NB4 (cell line): ENCODE results near the gene CNTNAP2.

Experiments
- DNase-seq: peaks from one replicate; pipeline ENCODE4 v3.0.0; 2010; ENCODE audit warnings: low read depth
- H3K4me3 ChIP-seq: one replicate; pipeline ENCODE4 v1.5.1; 2011; ENCODE audit warnings: mild to moderate bottlenecking, low read depth, low read length, moderate library complexity
- CTCF ChIP-seq: IDR thresholded peaks from one replicate; pipeline ENCODE4 v1.5.1; 2012; ENCODE audit warnings: low read depth, low read length
- MAX ChIP-seq: IDR thresholded peaks from 2 replicates; pipeline ENCODE4 v1.6.1; 2011; ENCODE audit warnings: low read depth, low read length
- MYC ChIP-seq: IDR thresholded peaks from 2 replicates; pipeline ENCODE4 v1.6.1; 2011; ENCODE audit warnings: low read depth, low read length
- POLR2A ChIP-seq: IDR thresholded peaks from 2 replicates; pipeline ENCODE4 v1.6.1; 2011; ENCODE audit warnings: mild to moderate bottlenecking; ENCODE audit not compliant: insufficient read length; ENCODE audit errors: extremely low read depth

CNTNAP2 gene

DNA sequence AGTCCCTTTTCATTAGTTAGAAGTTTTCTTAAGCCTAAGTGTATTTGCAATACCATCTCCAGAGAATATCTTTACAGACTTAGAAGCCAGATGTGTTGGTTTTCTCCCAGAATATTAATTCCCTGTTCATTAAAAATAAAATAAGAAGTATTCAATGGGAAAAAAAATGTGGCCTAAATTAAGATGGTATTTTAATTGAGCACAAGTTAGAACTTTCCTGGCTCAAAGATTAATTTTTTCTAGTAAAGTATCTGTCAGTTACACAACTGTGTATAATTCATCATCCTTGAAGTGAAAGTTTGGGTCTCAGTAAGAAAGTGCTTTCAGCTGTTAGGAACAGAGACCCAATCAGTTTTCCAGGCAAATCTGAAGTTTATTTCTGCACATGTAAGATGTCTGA lies 1294.5 kb downstream of the CNTNAP2 start:
- H3K4me3 ChIP-seq: no peak overlapping the region
- no peak for TF ChIP-seq MAX
- no peak for TF ChIP-seq CTCF
- no peak for TF ChIP-seq POLR2A
- no peak for TF ChIP-seq MYC
- DNase-seq: no peak

DNA sequence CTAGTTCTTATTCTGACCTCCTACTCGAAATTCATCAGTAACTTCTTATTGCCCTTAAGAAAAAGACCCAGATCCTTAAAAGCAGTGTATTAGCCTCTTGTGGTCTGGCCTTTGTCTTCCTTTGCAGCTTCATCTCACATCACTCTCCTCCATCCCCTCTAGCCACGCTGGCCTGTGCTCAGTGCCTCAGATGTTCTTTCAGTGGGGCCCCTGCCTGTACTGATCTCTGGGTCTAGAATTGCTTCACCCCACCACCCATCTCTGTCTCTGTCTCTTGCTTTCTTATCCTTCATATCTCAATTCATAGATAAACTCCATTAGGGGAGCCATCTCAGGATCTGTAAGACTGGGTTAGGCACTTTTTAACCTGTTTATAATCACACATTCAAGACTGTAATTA lies 1295.5 kb downstream of the CNTNAP2 start:
- DNase-seq: no peak
- TF ChIP-seq MAX (no peak), MYC (no peak), POLR2A (no peak), CTCF (no peak)

DNA sequence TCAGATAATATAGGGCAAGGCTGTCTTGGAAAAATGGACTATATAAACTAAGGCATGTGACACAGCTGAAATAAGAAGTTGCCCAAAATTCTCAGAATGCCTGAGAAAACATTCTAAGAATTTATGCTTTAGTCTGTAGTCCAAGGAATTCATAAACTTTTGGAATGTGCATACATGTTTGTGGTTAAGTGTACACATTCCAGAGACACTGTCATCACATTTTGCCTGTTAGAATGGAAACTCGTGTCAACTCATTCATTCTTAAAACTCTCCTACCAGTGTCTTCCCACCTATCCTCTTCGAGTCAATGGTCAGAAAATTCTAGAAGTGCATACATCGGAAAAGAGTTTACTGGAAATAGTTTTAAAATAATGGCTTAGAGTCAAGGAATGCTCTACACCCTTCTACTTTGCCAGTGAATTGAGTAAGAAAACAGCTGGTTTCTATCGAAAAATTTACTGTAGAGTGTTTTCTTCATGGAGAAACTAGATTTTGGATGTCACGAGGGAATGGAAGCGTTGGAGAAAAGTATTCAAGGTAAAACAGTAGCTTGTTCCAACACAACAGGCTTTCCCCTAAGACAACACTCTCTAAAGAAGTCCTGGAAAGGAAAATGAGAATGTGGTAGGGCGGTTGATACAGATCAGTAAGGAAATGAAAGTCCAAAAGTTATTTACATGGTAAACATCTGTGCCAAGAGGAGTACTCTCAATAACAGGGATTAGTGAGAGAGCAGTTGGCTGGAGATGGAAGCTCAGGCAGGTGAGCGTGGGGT lies 1296.4 kb downstream of the CNTNAP2 start:
- no peak overlapping the region for H3K4me3 ChIP-seq
- DNase-seq: no peak
- TF ChIP-seq POLR2A (no peak), CTCF (no peak), MAX (no peak), MYC (no peak)

More for the DNA sequence above, 1295.5 kb downstream of the CNTNAP2 start:
- no peak overlapping the region for H3K4me3 ChIP-seq

DNA sequence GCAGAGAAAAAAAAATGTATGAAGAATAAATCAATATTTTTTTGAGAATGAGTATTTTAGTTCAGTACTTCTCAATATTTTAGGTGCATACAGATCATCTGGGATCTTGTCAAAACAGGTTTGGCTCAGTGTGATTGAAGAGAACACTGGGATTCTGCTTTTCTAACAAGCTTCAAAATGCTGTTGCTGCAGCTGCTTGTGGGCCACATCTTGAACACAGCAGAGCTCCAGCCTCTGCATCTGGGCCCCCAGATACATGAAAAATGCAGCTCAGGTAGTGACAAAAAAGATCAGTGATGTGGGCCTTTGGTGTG lies 1296.9 kb downstream of the CNTNAP2 start:
- DNase-seq: no peak
- TF ChIP-seq CTCF (no peak), MAX (no peak), MYC (no peak), POLR2A (no peak)
- H3K4me3 ChIP-seq: no peak overlapping the region

GRCh38 chr7:147415991-147416390 lies 1299.4 kb downstream of the CNTNAP2 start:
- TF ChIP-seq POLR2A (no peak), MYC (no peak), MAX (no peak), CTCF (no peak)
- H3K4me3 ChIP-seq: no peak overlapping the region
- DNase-seq: no peak

DNA sequence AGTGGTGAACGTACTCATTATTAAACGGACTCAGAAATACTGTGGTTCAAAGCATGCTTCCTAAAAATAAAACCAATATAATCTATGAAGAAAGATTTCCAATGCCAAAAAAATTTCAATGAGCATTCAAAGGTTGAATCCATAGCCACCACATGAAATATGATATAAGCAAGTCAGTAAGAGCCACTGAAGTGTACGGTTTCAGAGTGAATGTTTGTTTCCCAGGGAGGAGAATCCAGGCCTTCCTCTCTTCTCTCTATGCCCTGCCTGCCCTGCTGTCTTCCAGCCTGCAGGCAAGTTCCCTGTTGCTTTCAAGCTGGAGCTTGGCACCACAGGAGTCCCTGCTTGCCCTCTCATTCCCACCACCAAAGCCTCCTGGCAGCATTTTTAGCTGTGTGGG lies 1302.4 kb downstream of the CNTNAP2 start:
- no peak for TF ChIP-seq MYC
- no peak for TF ChIP-seq POLR2A
- TF ChIP-seq CTCF: no peak
- TF ChIP-seq MAX: no peak
- H3K4me3 ChIP-seq: no peak overlapping the region
- DNase-seq: no peak
